Right lobe of liver (tissue), 6 donors: ENCODE results near the gene ATXN1. TPM values are rescaled to one million over a fixed set of nuclear protein-coding genes. Genes with fewer than 3 reads are reported as not detected.
A peak's percentile ranks its signal among the peaks of the same experiment; 100 is the strongest.

Experiments used
- ATAC-seq, 4 donors: fragments of 200-7000 bp; cut with Tn5 transposase; one replicate each; pipeline ENCODE4 v1.9.1; 2020; ENCODE audit warnings: mild to moderate bottlenecking in 4 of 4, moderate library complexity in 4 of 4
- DNase-seq, 3 donors: peaks; one replicate each; pipeline ENCODE4 v3.0.0-alpha.2; 2020
- H3K27ac ChIP-seq, 3 donors: fragments of 200-600 bp; one replicate each; pipeline ENCODE4 v1.8.0; 2022
- H3K27me3 ChIP-seq, 2 donors: fragments of 200-600 bp; one replicate each; pipeline ENCODE4 v1.8.0; 2022
- H3K36me3 ChIP-seq, 4 donors: fragments of 200-600 bp; sonication (generic) in 1 of 4; one replicate each; pipeline versions ENCODE4 v1.5.1 to v1.8.0; 2017 to 2022; ENCODE audit warnings: control low read depth in 1 of 4
- H3K4me1 ChIP-seq, 4 donors: fragments of 200-600 bp; sonication (generic) in 1 of 4; one replicate each; pipeline versions ENCODE4 v1.5.1 to v1.8.0; 2017 to 2022; ENCODE audit warnings: control low read depth in 1 of 4
- H3K4me3 ChIP-seq, 3 donors: fragments of 200-600 bp; one replicate each; pipeline ENCODE4 v1.8.0; 2022
- H3K9me3 ChIP-seq, 4 donors: fragments of 200-600 bp; sonication (generic) in 1 of 4; one replicate each; pipeline versions ENCODE4 v1.5.1 to v1.8.0; 2017 to 2022; ENCODE audit warnings: control low read depth in 1 of 4
- POLR2A ChIP-seq: fragments of 450-650 bp; IDR thresholded peaks from one replicate; pipeline ENCODE4 v1.6.1; 2017; ENCODE audit warnings: antibody characterized with exemption, mild to moderate bottlenecking
- WGBS: methylation state at CpG from one replicate; pipeline ENCODE4 v1.1.6; 2018; ENCODE audit warnings: low coverage, low lambda C conversion rate; ENCODE audit not compliant: insufficient coverage; ENCODE audit errors: missing lambda C conversion rate; 5-methylcytosine and 5-hydroxymethylcytosine counted together
- intact Hi-C, 2 donors: fragments of 100-400 bp; cut with DNase I; formaldehyde crosslinking; loops; one replicate each; pipeline versions ENCODE4 v1.11.2 to v1.14.1; 2022
- total RNA-seq, 6 experiments: library from RNA; depleted of rRNA in 2 of 6; stranded (reverse); fragments of >200 nt in 2 of 6; fragmentation: NEBNext Ultra II Directional in 3 of 6; extraction: Animal tissue kit (Norgen Biotek cat#: 25700) in 3 of 6; gene quantifications; one replicate each; pipeline versions ENCODE4 v1.1.0 to v1.2.4, GENCODE V29; 2016 to 2023
- TF ChIP-seq, protein P1 (sequence below), 4 donors: fragments of 200-600 bp in 3 of 4; fragments of 450-650 bp in 1 of 4; IDR thresholded peaks; one replicate each; pipeline versions ENCODE4 v1.5.1 to v1.8.0; 2016 to 2022; ENCODE audit warnings: antibody characterized with exemption in 4 of 4, mild to moderate bottlenecking in 2 of 4
- donor health status: DM: no; HTN: yes; CAD: no.
- donor health status: DM: no; HTN: no; CAD: no.
- donor health status: DM: no; HTN: no; CAD: no.
- donor health status: DM: no; HTN: yes; CAD: no.
- donor health status: DM: no; HTN: yes; CAD: no.

Gene ATXN1
- total RNA-seq, 6 experiments from 2014 or later: 23.2 to 28.7 (median 25.0) TPM

DNA sequence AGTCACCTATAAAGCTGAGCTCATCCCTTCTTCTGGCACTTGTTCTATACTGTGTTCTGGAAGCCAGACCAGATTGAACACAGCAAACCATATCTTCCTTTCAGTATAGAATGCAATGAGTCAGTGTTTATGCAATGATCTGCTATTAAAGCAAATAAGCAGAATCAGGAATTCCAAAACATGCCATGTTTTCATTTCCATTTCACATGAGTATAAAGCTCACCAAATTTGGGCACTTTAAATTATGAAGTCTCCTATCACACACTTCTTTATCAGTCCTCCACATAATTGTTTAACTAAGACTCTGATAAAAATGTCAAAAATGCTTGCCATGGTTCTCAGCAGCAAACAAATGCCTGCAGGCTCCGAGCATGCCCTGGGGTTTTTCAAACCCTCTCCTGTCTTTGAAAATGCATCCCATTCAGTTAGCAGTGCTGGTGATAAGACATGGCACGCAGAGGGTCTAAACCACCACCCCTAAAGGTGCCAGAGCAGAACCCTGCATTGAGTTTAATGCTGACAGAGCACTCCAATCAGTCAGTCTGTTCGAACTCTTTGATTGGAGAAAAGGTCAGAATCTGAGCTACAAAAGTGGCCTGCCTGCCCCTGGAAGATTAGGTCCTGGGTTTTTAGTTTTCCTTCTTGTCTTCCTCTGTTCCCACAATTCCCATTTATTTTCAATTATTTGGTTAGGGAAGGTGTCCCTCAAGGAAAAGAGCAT, 288.8 kb downstream of the ATXN1 start:
- DNase-seq (no peak), ATAC-seq (peak in 1 of 4 donors; percentile 47)
- TF ChIP-seq, protein P1, sequence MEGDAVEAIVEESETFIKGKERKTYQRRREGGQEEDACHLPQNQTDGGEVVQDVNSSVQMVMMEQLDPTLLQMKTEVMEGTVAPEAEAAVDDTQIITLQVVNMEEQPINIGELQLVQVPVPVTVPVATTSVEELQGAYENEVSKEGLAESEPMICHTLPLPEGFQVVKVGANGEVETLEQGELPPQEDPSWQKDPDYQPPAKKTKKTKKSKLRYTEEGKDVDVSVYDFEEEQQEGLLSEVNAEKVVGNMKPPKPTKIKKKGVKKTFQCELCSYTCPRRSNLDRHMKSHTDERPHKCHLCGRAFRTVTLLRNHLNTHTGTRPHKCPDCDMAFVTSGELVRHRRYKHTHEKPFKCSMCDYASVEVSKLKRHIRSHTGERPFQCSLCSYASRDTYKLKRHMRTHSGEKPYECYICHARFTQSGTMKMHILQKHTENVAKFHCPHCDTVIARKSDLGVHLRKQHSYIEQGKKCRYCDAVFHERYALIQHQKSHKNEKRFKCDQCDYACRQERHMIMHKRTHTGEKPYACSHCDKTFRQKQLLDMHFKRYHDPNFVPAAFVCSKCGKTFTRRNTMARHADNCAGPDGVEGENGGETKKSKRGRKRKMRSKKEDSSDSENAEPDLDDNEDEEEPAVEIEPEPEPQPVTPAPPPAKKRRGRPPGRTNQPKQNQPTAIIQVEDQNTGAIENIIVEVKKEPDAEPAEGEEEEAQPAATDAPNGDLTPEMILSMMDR (IDR thresholded peaks at IDR 0.05): no peak
- no peak for TF ChIP-seq POLR2A
- Histone ChIP-seq H3K27me3 (no peaks in the 10 kb centered on the region), H3K27ac (no peak overlapping the region), H3K4me3 (no peak overlapping the region), H3K36me3 (no peaks in the 10 kb centered on the region), H3K9me3 (no peaks in the 10 kb centered on the region), H3K4me1 (peaks cover 0 to 14% (median 0%) of the 10 kb centered on the region in 4 donors)
- intact Hi-C loops: no loop called here
- 41% methylated on average over 3 of the region's 3 CpGs for WGBS

- H3K4me3 ChIP-seq: no peak overlapping the region
- H3K27ac ChIP-seq: no peak overlapping the region
- no peaks in the 10 kb centered on the region for H3K36me3 ChIP-seq
- whole genome bisulfite sequencing: 78% methylated on average over 3 of the region's 3 CpGs
- H3K9me3 ChIP-seq: no peaks in the 10 kb centered on the region
- intact Hi-C loops: no loop called here
- ATAC-seq: peak in 1 of 4 donors; percentile 68
- H3K27me3 ChIP-seq: no peaks in the 10 kb centered on the region
- TF ChIP-seq POLR2A: no peak
- TF ChIP-seq, protein P1 (IDR thresholded peaks at IDR 0.05): no peak
- DNase-seq: no peak
- H3K4me1 ChIP-seq: peaks cover 0 to 14% (median 0%) of the 10 kb centered on the region in 4 donors
Observed at GRCh38 chr6:16471910-16472297, 289.4 kb downstream of the ATXN1 start.

DNA sequence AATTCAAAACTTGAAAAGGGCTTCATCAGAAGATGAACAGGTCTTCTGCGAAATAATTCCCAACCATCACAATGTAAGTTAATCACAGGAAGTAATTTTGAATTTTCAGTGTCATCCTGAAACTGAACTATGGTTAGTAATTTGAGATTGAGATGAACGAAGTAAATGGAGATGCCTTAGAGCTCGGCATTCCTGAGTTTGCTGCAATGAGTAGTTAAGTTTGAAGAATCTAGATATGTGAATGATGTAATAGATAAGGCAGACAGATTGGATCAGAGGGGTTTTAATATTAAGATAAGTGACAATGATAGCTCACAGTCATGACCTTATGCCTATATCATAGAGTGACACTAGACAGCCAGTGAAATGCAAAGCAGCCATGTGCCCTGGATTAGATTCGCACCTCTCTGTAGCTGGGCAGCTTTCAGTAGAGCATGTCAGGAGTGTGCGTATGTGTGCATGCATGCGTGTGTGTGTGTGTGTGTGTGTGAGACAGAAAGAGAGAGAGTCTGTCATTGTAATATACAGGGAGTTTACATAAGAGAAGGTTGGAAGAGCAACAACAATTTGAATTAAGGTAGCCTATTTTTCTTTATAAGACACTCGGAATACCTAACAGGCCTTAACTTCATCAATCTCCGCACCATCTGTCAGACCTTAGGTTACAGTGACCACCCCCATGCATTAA, 289.9 kb downstream of the ATXN1 start:
- Histone ChIP-seq H3K27ac (no peak overlapping the region), H3K27me3 (no peaks in the 10 kb centered on the region), H3K36me3 (no peaks in the 10 kb centered on the region), H3K4me1 (peaks cover 0 to 14% (median 0%) of the 10 kb centered on the region in 4 donors), H3K4me3 (no peak overlapping the region), H3K9me3 (no peaks in the 10 kb centered on the region)
- WGBS: 71% methylated on average over 8 of the region's 8 CpGs
- ATAC-seq (no peak), DNase-seq (no peak)
- intact Hi-C loops: no loop called here
- TF ChIP-seq, protein P1 (IDR thresholded peaks at IDR 0.05): no peak
- TF ChIP-seq POLR2A: no peak

GRCh38 chr6:16470502-16471221, 290.6 kb downstream of the ATXN1 start:
- Histone ChIP-seq H3K27me3 (no peaks in the 10 kb centered on the region), H3K9me3 (no peaks in the 10 kb centered on the region), H3K4me3 (no peak overlapping the region), H3K36me3 (no peaks in the 10 kb centered on the region), H3K27ac (no peak overlapping the region), H3K4me1 (peaks cover 0 to 14% (median 0%) of the 10 kb centered on the region in 4 donors)
- TF ChIP-seq, protein P1 (IDR thresholded peaks at IDR 0.05): no peak
- no peak for TF ChIP-seq POLR2A
- intact Hi-C loops: no loop called here
- ATAC-seq (no peak), DNase-seq (no peak)
- 70% methylated on average over 2 of the region's 2 CpGs for WGBS
